ENCODE results near the gene ADGRG3.
A peak's percentile ranks its signal among the peaks of the same experiment; 100 is the strongest.

Gene ADGRG3

GRCh38 chr16:57681950-57682728 is 14.0 kb downstream of the ADGRG3 start:
- no peak for DNase-seq

GRCh38 chr16:57682809-57683635 is 14.9 kb downstream of the ADGRG3 start:
- DNase-seq = no peak

GRCh38 chr16:57683636-57684545 is 15.8 kb downstream of the ADGRG3 start:
- DNase-seq = no peak

- no peak for DNase-seq
These were observed 16.7 kb downstream of the ADGRG3 start for GRCh38 chr16:57684626-57685358.

- DNase-seq = no peak
These were observed 17.5 kb downstream of the ADGRG3 start for GRCh38 chr16:57685633-57686032.

GRCh38 chr16:57686577-57686976 is 18.5 kb downstream of the ADGRG3 start:
- no peak for DNase-seq

GRCh38 chr16:57687363-57687929 is 19.3 kb downstream of the ADGRG3 start:
- DNase-seq = no peak

GRCh38 chr16:57688487-57688986 is 20.4 kb downstream of the ADGRG3 start:
- no peak for DNase-seq

GRCh38 chr16:57688987-57689761 is 21.1 kb downstream of the ADGRG3 start:
- DNase-seq = peak; percentile 9

GRCh38 chr16:57689762-57690558 is 21.9 kb downstream of the ADGRG3 start:
- peak; percentile 98 for DNase-seq

- peak; percentile 82 for DNase-seq
These were observed 22.8 kb downstream of the ADGRG3 start for GRCh38 chr16:57690782-57691471.

GRCh38 chr16:57692636-57693035 is 24.5 kb downstream of the ADGRG3 start:
- DNase-seq = no peak

- no peak for DNase-seq
These were observed 25.4 kb downstream of the ADGRG3 start for GRCh38 chr16:57693550-57693949.

- no peak for DNase-seq
These were observed 26.2 kb downstream of the ADGRG3 start for GRCh38 chr16:57694231-57694724.

GRCh38 chr16:57694725-57695679 is 26.9 kb downstream of the ADGRG3 start, which contains the start of gene DRC7:
Gene DRC7, plus strand, starts transcription at chr16:57694806. Its CDS starts 3,144 bp downstream, at chr16:57697950.
- peak; percentile 89 for DNase-seq

GRCh38 chr16:57695680-57696069 is 27.6 kb downstream of the ADGRG3 start:
- DNase-seq = peak; percentile 76

GRCh38 chr16:57696240-57696639 is 28.1 kb downstream of the ADGRG3 start:
- DNase-seq = peak; percentile 23

Data from hematopoietic multipotent progenitor cell treated with erythropoietin and hydrocortisone succinate and interleukin-3 and kit ligand, for 8 days (in vitro differentiated cells).